ENCODE results near the gene GNRHR. TPM values are rescaled to one million over a fixed set of nuclear protein-coding genes. Genes with fewer than 3 reads are reported as not detected.
"Not testable (repeated sequence)": the region's sequence is repeated elsewhere in the genome, so short reads cannot be mapped to it uniquely, and the experiment has no call there.

GNRHR gene
- total RNA-seq, 1 donor from 2014 or later: not detected

GRCh38 chr4:67735325-67735724 lies 18.9 kb downstream of the GNRHR start:
- POLR2A ChIA-PET: no interaction called here
- Mint-ChIP-seq H3K27ac (no peak overlapping the region), H3K4me3 (no peak overlapping the region), H3K36me3 (ENCODE audit: low read depth) (peaks cover 6% of the 10 kb centered on the region), H3K9me3 (no peaks in the 10 kb centered on the region), H3K4me1 (no peaks in the 10 kb centered on the region), H3K27me3 (no peaks in the 10 kb centered on the region)
- intact Hi-C loops (cut with micrococcal nuclease): no loop called here
- CTCF ChIA-PET: no interaction called here
- no peak for DNase-seq
- no peak for ATAC-seq (ENCODE audit: low read depth)
- no peak for TF ChIP-seq CTCF (IDR thresholded peaks at IDR 0.05)

- ATAC-seq (ENCODE audit: low read depth); DNase-seq; H3K27me3 Mint-ChIP-seq; intact Hi-C loops (cut with micrococcal nuclease); H3K4me1 Mint-ChIP-seq; H3K4me3 Mint-ChIP-seq; H3K36me3 Mint-ChIP-seq (ENCODE audit: low read depth); H3K9me3 Mint-ChIP-seq; POLR2A ChIA-PET; H3K27ac Mint-ChIP-seq; CTCF ChIA-PET: not testable (repeated sequence)
Measured at GRCh38 chr4:67730511-67730910, 23.7 kb downstream of the GNRHR start.

GRCh38 chr4:67727124-67727850 lies 26.9 kb downstream of the GNRHR start:
- intact Hi-C loops (cut with micrococcal nuclease): no loop called here
- no peak overlapping the region for H3K4me3 Mint-ChIP-seq
- H3K27ac Mint-ChIP-seq: no peak overlapping the region
- no peak for TF ChIP-seq CTCF (IDR thresholded peaks at IDR 0.05)
- no peaks in the 10 kb centered on the region for H3K4me1 Mint-ChIP-seq
- peaks cover 9% of the 10 kb centered on the region for H3K36me3 Mint-ChIP-seq (ENCODE audit: low read depth)
- ATAC-seq (ENCODE audit: low read depth) (no peak), DNase-seq (no peak)
- no peaks in the 10 kb centered on the region for H3K9me3 Mint-ChIP-seq
- CTCF ChIA-PET: no interaction called here
- no peaks in the 10 kb centered on the region for H3K27me3 Mint-ChIP-seq
- POLR2A ChIA-PET: no interaction called here

GRCh38 chr4:67725981-67726380 lies 28.2 kb downstream of the GNRHR start:
- ChIA-PET POLR2A (no interaction called here), CTCF (interaction anchor here (1.3 kb wide), 1 partner anchor 20 kb away, joined by 4 read pairs; no protein-coding TSS in a partner anchor)
- Mint-ChIP-seq H3K27me3 (no peaks in the 10 kb centered on the region), H3K4me1 (no peaks in the 10 kb centered on the region), H3K27ac (no peak overlapping the region), H3K9me3 (no peaks in the 10 kb centered on the region), H3K4me3 (no peak overlapping the region), H3K36me3 (ENCODE audit: low read depth) (peaks cover 19% of the 10 kb centered on the region)
- DNase-seq (no peak), ATAC-seq (ENCODE audit: low read depth) (no peak)
- intact Hi-C loops (cut with micrococcal nuclease): no loop called here
- TF ChIP-seq CTCF (IDR thresholded peaks at IDR 0.05): no peak

- CTCF ChIA-PET: no interaction called here
- DNase-seq: no peak
- intact Hi-C loops (cut with micrococcal nuclease): no loop called here
- no peak overlapping the region for H3K4me3 Mint-ChIP-seq
- H3K36me3 Mint-ChIP-seq (ENCODE audit: low read depth): peaks cover 25% of the 10 kb centered on the region
- no peaks in the 10 kb centered on the region for H3K4me1 Mint-ChIP-seq
- H3K27ac Mint-ChIP-seq: no peak overlapping the region
- TF ChIP-seq CTCF (IDR thresholded peaks at IDR 0.05): no peak
- no peaks in the 10 kb centered on the region for H3K27me3 Mint-ChIP-seq
- POLR2A ChIA-PET: no interaction called here
- H3K9me3 Mint-ChIP-seq: no peaks in the 10 kb centered on the region
- ATAC-seq (ENCODE audit: low read depth): no peak
Measured at GRCh38 chr4:67725132-67725531, 29.1 kb downstream of the GNRHR start.

- H3K4me1 Mint-ChIP-seq: no peaks in the 10 kb centered on the region
- no peak overlapping the region for H3K4me3 Mint-ChIP-seq
- DNase-seq (no peak), ATAC-seq (ENCODE audit: low read depth) (no peak)
- ChIA-PET POLR2A (no interaction called here), CTCF (interaction anchor here (2.6 kb wide), 1 partner anchor 23 kb away, joined by 8 read pairs; no protein-coding TSS in a partner anchor)
- H3K36me3 Mint-ChIP-seq (ENCODE audit: low read depth): peaks cover 28% of the 10 kb centered on the region
- intact Hi-C loops (cut with micrococcal nuclease): no loop called here
- TF ChIP-seq CTCF (IDR thresholded peaks at IDR 0.05): no peak
- H3K27me3 Mint-ChIP-seq: no peaks in the 10 kb centered on the region
- no peaks in the 10 kb centered on the region for H3K9me3 Mint-ChIP-seq
- no peak overlapping the region for H3K27ac Mint-ChIP-seq
Measured at GRCh38 chr4:67723949-67724348, 30.2 kb downstream of the GNRHR start.

All from activated B cell treated with CpG ODN at 0.5 μM for 24 hours (primary cell).